ENCODE results near the gene SELPLG.

GRCh38 chr12:108584456-108585065 is 49.1 kb downstream of the SELPLG start:
- TF ChIP-seq REST (IDR thresholded peaks at IDR 0.05; ENCODE audit: insufficient read depth in 1 of 2, low read depth in 2 of 2, low read length in 2 of 2) (no peak), TAF1 (IDR thresholded peaks at IDR 0.05; ENCODE audit: borderline replicate concordance, insufficient read depth, low read length) (no peak)
